Omental fat pad (tissue), 4 donors: ENCODE measurements around the gene TP53TG3C. TPM values are rescaled to one million over a fixed set of nuclear protein-coding genes. Genes with fewer than 3 reads are reported as not detected.
"Not testable (repeated sequence)": the region's sequence is repeated elsewhere in the genome, so short reads cannot be mapped to it uniquely, and the experiment has no call there.

ENCODE experiments used
- ATAC-seq: fragments of 150-250 bp; one replicate; pipeline ENCODE4 v1.9.1; 2016; ENCODE audit warnings: mild to moderate bottlenecking, moderate library complexity; ENCODE audit not compliant: low FRiP score
- DNase-seq: peaks from one replicate; pipeline ENCODE4 v3.0.0-alpha.2; 2019; ENCODE audit warnings: low spot score
- small RNA-seq: library from RNA; depleted of rRNA; stranded (forward); fragments of <200 nt; gene quantifications from one replicate; pipeline ENCODE3, GENCODE V24; 2016
- total RNA-seq, 4 donors: library from RNA; depleted of rRNA; stranded (reverse); fragments of >200 nt; gene quantifications; one replicate each; pipeline ENCODE4 v1.1.0, GENCODE V29; 2016

TP53TG3C gene, protein sequence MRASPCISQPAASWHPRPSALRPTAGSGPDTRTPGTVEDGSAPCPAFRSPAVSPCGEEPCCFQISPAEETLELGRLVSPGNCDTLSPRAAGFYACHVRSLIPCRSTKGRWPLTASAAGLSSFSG
- total RNA-seq = not detected

DNA sequence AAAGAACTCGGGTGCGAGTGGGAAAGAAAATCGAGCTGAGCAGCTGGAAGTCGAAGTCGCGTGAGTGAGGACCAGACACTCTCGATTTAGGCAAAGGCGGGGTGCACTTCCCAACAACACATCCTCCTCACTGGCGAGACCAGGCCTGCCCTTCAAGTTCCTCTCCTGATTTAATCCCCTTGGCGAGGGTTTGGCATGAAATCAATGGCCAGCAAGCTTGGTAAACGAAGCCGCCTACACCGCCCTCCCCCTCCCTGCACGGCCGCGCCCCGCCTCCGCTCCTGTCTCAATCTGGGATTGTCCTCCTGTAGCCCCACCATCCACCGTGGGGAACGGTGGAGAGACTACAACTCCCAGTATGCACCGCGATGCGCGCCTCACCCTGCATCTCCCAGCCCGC is at the start of gene TP53TG3C:
Gene TP53TG3C, plus strand, starts transcription at position 301 of the 400 bp plus-strand sequence. Its CDS starts 68 bp downstream, at position 369.
- not testable (repeated sequence) for ATAC-seq, DNase-seq

Small RNA genes within 50 kb of the gene (small RNA-seq; reads per million reads assigned to genes)
- not detected for gene AC138869.1

Other genes starting within 250 kb of the TP53TG3C start
- gene TP53TG3E, start 110.1 kb downstream of the TP53TG3C start, total RNA-seq = not detected
- gene TP53TG3B, start 166.6 kb downstream of the TP53TG3C start, total RNA-seq = not detected